ENCODE measurements around the gene SPACA7.

DNA sequence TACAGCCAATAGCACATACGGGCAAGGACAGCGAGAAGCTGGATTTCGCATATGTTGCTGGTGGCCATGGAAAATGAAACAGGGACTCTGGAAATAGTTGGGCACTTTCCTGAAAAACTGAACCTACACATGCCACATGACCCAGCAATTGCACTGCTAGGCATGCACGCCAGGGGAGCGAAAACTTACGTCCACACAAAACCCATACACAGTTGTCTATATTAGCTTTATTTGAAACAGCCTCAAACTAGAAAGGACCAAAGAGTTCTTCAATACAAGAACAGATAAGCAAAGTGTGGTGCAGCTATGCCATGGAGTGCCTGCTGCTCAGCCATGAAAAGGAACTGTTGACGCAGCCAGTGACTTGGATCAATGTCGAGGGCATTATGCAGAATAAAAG lies 7.3 kb upstream of the SPACA7 start:
- TF ChIP-seq, protein P1, sequence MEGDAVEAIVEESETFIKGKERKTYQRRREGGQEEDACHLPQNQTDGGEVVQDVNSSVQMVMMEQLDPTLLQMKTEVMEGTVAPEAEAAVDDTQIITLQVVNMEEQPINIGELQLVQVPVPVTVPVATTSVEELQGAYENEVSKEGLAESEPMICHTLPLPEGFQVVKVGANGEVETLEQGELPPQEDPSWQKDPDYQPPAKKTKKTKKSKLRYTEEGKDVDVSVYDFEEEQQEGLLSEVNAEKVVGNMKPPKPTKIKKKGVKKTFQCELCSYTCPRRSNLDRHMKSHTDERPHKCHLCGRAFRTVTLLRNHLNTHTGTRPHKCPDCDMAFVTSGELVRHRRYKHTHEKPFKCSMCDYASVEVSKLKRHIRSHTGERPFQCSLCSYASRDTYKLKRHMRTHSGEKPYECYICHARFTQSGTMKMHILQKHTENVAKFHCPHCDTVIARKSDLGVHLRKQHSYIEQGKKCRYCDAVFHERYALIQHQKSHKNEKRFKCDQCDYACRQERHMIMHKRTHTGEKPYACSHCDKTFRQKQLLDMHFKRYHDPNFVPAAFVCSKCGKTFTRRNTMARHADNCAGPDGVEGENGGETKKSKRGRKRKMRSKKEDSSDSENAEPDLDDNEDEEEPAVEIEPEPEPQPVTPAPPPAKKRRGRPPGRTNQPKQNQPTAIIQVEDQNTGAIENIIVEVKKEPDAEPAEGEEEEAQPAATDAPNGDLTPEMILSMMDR (IDR thresholded peaks at IDR 0.05; ENCODE audit: insufficient read depth, low read length, poor library complexity, severe bottlenecking), result no peak
- no peak for TF ChIP-seq EZH2phosphoT487 (conservative IDR thresholded peaks at IDR 0.05; ENCODE audit: low read length)

Data from SU-DHL-6 (cell line).